K562 (cell line): Measurements from ENCODE around the gene TAPBPL. TPM values are rescaled to one million over a fixed set of nuclear protein-coding genes. Genes with fewer than 3 reads are reported as not detected.

Experiments
- CC2D1A ChIP-seq: fragments of 450-650 bp; IDR thresholded peaks from 2 replicates; pipeline ENCODE4 v1.6.1; 2017; ENCODE audit warnings: mild to moderate bottlenecking
- CHD4 ChIP-seq: fragments of 200-600 bp; sonication (generic); IDR thresholded peaks from 3 replicates; pipeline ENCODE4 v1.6.1; 2012; ENCODE audit warnings: low read depth, mild to moderate bottlenecking, mixed read lengths, low read length, inconsistent platforms; ENCODE audit not compliant: insufficient read depth, insufficient replicate concordance, poor library complexity, severe bottlenecking
- HDAC2 ChIP-seq: fragments of 450-650 bp; IDR thresholded peaks from 2 replicates; pipeline ENCODE4 v1.6.1; 2016; ENCODE audit warnings: mild to moderate bottlenecking
- ILK ChIP-seq: fragments of 450-650 bp; IDR thresholded peaks from 2 replicates; pipeline ENCODE4 v1.6.1; 2016; ENCODE audit warnings: missing genetic modification characterization, low read depth, mild to moderate bottlenecking, missing compliant biosample characterization, moderate library complexity, borderline replicate concordance
- MCM3 ChIP-seq: fragments of 450-650 bp; IDR thresholded peaks from 2 replicates; pipeline ENCODE4 v1.6.1; 2016
- NRF1 ChIP-seq, 2 experiments: fragments of 450-650 bp; IDR thresholded peaks in 1 of 2; conservative IDR thresholded peaks in 1 of 2; 2 replicates each; pipeline ENCODE4 v1.6.1; 2014; ENCODE audit warnings: mild to moderate bottlenecking in 2 of 2
- PTTG1 ChIP-seq: fragments of 450-650 bp; IDR thresholded peaks from 2 replicates; pipeline ENCODE4 v1.6.1; 2016; ENCODE audit warnings: low read depth, mild to moderate bottlenecking, missing genetic modification characterization, missing compliant biosample characterization
- RBM39 ChIP-seq: fragments of 200-400 bp; formaldehyde crosslinking; optimal IDR thresholded peaks from 2 replicates; pipeline ENCODE3; 2018; ENCODE audit warnings: low read depth, low read length
- RERE ChIP-seq: sonication (generic); formaldehyde crosslinking; IDR thresholded peaks from 2 replicates; pipeline ENCODE4 v1.8.0; 2023; ENCODE audit warnings: missing genetic modification reagents, mild to moderate bottlenecking, borderline replicate concordance
- ZBTB26 ChIP-seq: fragments of 450-650 bp; formaldehyde crosslinking; IDR thresholded peaks from 2 replicates; pipeline ENCODE4 v1.4.0; 2022; ENCODE audit warnings: missing genetic modification characterization
- ZC3H11A ChIP-seq: IDR thresholded peaks from 2 replicates; pipeline ENCODE4 v1.6.1; 2012; ENCODE audit warnings: low read depth, low read length, improper control_type of control experiment
- ZFP30 ChIP-seq: fragments of 250-450 bp; sonication (Bioruptor Pico); IDR thresholded peaks from 2 replicates; pipeline ENCODE4 v1.8.0; 2022; ENCODE audit warnings: moderate library complexity, mild to moderate bottlenecking, inconsistent platforms, borderline replicate concordance
- ZKSCAN1 ChIP-seq: fragments of 150-350 bp; IDR thresholded peaks from 2 replicates; pipeline ENCODE4 v1.6.1; 2016; ENCODE audit warnings: low read depth, low read length
- ZKSCAN3 ChIP-seq: fragments of 250-450 bp; sonication (Bioruptor Pico); IDR thresholded peaks from 2 replicates; pipeline ENCODE4 v1.4.0; 2020
- ZNF76 ChIP-seq: fragments of 250-450 bp; sonication (Bioruptor Pico); IDR thresholded peaks from 2 replicates; pipeline ENCODE4 v1.4.0; 2020; ENCODE audit warnings: mild to moderate bottlenecking, moderate library complexity, borderline replicate concordance
- ZNF77 ChIP-seq: fragments of 250-450 bp; sonication (Bioruptor Pico); IDR thresholded peaks from 2 replicates; pipeline ENCODE4 v1.5.0; 2020
- polyA plus RNA-seq, 8 experiments: library from polyadenylated mRNA; depleted of rRNA in 4 of 8; stranded (reverse) in 5 of 8; unstranded in 3 of 8; fragments of >200 nt; fragmentation: Nextera tagmentation in 2 of 8; fragmentation: Illumina TruSeq in 1 of 8; extraction: Ambion mirVana in 2 of 8; extraction: Trizol in 1 of 8; gene quantifications; 2 replicates each; pipeline versions ENCODE4 v1.2.1 to v1.2.3, GENCODE V29; 2011 to 2014; ENCODE audit warnings: inconsistent platforms in 1 of 8, missing spikeins in 1 of 8
- total RNA-seq, 7 experiments: library from RNA; depleted of rRNA in 6 of 7; stranded (reverse); fragments of >200 nt in 6 of 7; fragmentation: Illumina TruSeq in 2 of 7; extraction: Trizol in 2 of 7; gene quantifications; 2 replicates each; pipeline versions ENCODE4 v1.2.1 to v1.2.3, GENCODE V29; 2011 to 2021; ENCODE audit warnings: low replicate concordance in 1 of 7
- TF ChIP-seq, protein P1 (sequence below): fragments of 450-650 bp; IDR thresholded peaks from 2 replicates; pipeline ENCODE4 v1.6.1; 2017; ENCODE audit warnings: antibody characterized with exemption, mild to moderate bottlenecking

Gene TAPBPL
- total and polyA plus RNA-seq, 9 of the 15 experiments (the other 6 are each of a cell fraction or from before 2014, with no cell fraction given) = 0.29 to 1.6 (median 0.45) TPM

- TF ChIP-seq, protein P1, sequence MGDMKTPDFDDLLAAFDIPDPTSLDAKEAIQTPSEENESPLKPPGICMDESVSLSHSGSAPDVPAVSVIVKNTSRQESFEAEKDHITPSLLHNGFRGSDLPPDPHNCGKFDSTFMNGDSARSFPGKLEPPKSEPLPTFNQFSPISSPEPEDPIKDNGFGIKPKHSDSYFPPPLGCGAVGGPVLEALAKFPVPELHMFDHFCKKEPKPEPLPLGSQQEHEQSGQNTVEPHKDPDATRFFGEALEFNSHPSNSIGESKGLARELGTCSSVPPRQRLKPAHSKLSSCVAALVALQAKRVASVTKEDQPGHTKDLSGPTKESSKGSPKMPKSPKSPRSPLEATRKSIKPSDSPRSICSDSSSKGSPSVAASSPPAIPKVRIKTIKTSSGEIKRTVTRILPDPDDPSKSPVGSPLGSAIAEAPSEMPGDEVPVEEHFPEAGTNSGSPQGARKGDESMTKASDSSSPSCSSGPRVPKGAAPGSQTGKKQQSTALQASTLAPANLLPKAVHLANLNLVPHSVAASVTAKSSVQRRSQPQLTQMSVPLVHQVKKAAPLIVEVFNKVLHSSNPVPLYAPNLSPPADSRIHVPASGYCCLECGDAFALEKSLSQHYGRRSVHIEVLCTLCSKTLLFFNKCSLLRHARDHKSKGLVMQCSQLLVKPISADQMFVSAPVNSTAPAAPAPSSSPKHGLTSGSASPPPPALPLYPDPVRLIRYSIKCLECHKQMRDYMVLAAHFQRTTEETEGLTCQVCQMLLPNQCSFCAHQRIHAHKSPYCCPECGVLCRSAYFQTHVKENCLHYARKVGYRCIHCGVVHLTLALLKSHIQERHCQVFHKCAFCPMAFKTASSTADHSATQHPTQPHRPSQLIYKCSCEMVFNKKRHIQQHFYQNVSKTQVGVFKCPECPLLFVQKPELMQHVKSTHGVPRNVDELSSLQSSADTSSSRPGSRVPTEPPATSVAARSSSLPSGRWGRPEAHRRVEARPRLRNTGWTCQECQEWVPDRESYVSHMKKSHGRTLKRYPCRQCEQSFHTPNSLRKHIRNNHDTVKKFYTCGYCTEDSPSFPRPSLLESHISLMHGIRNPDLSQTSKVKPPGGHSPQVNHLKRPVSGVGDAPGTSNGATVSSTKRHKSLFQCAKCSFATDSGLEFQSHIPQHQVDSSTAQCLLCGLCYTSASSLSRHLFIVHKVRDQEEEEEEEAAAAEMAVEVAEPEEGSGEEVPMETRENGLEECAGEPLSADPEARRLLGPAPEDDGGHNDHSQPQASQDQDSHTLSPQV = peak; percentile 76; the same call in 1 of the 2 replicates
- TF ChIP-seq CC2D1A (no peak), RBM39 (no peak), RERE (no peak), MCM3 (no peak), ZNF77 (CRISPR knock-in tag) (no peak), NRF1 (conservative IDR thresholded peaks at IDR 0.05 in 1 of 2, IDR thresholded peaks at IDR 0.05 in 1 of 2) (peak in 1 of 2 experiments; percentile 25; a peak in 1 of 4 replicates), ZBTB26 (CRISPR knock-in tag) (no peak), ILK (no peak), HDAC2 (peak; percentile 93), CHD4 (no peak), PTTG1 (tag) (no peak), ZKSCAN1 (no peak), ZFP30 (CRISPR knock-in tag) (no peak), ZNF76 (no peak), ZC3H11A (no peak), ZKSCAN3 (no peak)
Observed at GRCh38 chr12:6430124-6430989, 21.5 kb upstream of the TAPBPL start (continued).
